ENCODE data around the gene LPAR2. TPM values are rescaled to one million over a fixed set of nuclear protein-coding genes. Genes with fewer than 3 reads are reported as not detected.

Gene LPAR2
- total and polyA plus RNA-seq, 2 experiments from 2014 or later = 39.4 to 63.1 TPM

GRCh38 chr19:19592690-19593089, 35.3 kb downstream of the LPAR2 start:
- no peaks in the 10 kb centered on the region for H3K36me3 Mint-ChIP-seq (ENCODE audit: low read depth)
- Histone ChIP-seq H2AFZ (no peak overlapping the region), H3K36me3 (ENCODE audit: insufficient read depth) (no peaks in the 10 kb centered on the region), H3K27me3 (ENCODE audit: insufficient read depth) (no peaks in the 10 kb centered on the region), H3K4me1 (ENCODE audit: insufficient read depth) (peaks cover 20% of the 10 kb centered on the region), H3K79me2 (replicated peaks; ENCODE audit: insufficient read depth) (no peaks in the 10 kb centered on the region), H3K4me2 (no peak overlapping the region), H3K4me3 (no peak overlapping the region), H3K9me2 (ENCODE audit: insufficient read depth) (no peaks in the 10 kb centered on the region), H4K20me1 (replicated peaks; ENCODE audit: insufficient read depth) (no peaks in the 10 kb centered on the region; the same call in 1 of the 2 replicates), H3F3A (replicated peaks; ENCODE audit: low read depth) (peaks cover 8% of the 10 kb centered on the region), H3K27ac (ENCODE audit: low read depth) (no peak overlapping the region)
- no peak for ATAC-seq
- peaks cover 24% of the 10 kb centered on the region for H3K4me1 Mint-ChIP-seq
- no peak overlapping the region for H3K4me3 Mint-ChIP-seq
- TF ChIP-seq ZNF331 (CRISPR knock-in tag; IDR thresholded peaks at IDR 0.05; ENCODE audit: low read depth) (no peak), REST (IDR thresholded peaks at IDR 0.05; ENCODE audit: unreplicated experiment) (no peak), JUNB (IDR thresholded peaks at IDR 0.05; ENCODE audit: unreplicated experiment) (no peak), POLR2AphosphoS5 (IDR thresholded peaks at IDR 0.05; ENCODE audit: low read depth) (no peak), EZH2phosphoT487 (IDR thresholded peaks at IDR 0.05; ENCODE audit: unreplicated experiment) (no peak), EZH2 (IDR thresholded peaks at IDR 0.05; ENCODE audit: low read depth, unreplicated experiment) (no peak), CREB1 (CRISPR knock-in tag; IDR thresholded peaks at IDR 0.05; ENCODE audit: low read depth) (no peak)
- TF ChIP-seq, protein P1, sequence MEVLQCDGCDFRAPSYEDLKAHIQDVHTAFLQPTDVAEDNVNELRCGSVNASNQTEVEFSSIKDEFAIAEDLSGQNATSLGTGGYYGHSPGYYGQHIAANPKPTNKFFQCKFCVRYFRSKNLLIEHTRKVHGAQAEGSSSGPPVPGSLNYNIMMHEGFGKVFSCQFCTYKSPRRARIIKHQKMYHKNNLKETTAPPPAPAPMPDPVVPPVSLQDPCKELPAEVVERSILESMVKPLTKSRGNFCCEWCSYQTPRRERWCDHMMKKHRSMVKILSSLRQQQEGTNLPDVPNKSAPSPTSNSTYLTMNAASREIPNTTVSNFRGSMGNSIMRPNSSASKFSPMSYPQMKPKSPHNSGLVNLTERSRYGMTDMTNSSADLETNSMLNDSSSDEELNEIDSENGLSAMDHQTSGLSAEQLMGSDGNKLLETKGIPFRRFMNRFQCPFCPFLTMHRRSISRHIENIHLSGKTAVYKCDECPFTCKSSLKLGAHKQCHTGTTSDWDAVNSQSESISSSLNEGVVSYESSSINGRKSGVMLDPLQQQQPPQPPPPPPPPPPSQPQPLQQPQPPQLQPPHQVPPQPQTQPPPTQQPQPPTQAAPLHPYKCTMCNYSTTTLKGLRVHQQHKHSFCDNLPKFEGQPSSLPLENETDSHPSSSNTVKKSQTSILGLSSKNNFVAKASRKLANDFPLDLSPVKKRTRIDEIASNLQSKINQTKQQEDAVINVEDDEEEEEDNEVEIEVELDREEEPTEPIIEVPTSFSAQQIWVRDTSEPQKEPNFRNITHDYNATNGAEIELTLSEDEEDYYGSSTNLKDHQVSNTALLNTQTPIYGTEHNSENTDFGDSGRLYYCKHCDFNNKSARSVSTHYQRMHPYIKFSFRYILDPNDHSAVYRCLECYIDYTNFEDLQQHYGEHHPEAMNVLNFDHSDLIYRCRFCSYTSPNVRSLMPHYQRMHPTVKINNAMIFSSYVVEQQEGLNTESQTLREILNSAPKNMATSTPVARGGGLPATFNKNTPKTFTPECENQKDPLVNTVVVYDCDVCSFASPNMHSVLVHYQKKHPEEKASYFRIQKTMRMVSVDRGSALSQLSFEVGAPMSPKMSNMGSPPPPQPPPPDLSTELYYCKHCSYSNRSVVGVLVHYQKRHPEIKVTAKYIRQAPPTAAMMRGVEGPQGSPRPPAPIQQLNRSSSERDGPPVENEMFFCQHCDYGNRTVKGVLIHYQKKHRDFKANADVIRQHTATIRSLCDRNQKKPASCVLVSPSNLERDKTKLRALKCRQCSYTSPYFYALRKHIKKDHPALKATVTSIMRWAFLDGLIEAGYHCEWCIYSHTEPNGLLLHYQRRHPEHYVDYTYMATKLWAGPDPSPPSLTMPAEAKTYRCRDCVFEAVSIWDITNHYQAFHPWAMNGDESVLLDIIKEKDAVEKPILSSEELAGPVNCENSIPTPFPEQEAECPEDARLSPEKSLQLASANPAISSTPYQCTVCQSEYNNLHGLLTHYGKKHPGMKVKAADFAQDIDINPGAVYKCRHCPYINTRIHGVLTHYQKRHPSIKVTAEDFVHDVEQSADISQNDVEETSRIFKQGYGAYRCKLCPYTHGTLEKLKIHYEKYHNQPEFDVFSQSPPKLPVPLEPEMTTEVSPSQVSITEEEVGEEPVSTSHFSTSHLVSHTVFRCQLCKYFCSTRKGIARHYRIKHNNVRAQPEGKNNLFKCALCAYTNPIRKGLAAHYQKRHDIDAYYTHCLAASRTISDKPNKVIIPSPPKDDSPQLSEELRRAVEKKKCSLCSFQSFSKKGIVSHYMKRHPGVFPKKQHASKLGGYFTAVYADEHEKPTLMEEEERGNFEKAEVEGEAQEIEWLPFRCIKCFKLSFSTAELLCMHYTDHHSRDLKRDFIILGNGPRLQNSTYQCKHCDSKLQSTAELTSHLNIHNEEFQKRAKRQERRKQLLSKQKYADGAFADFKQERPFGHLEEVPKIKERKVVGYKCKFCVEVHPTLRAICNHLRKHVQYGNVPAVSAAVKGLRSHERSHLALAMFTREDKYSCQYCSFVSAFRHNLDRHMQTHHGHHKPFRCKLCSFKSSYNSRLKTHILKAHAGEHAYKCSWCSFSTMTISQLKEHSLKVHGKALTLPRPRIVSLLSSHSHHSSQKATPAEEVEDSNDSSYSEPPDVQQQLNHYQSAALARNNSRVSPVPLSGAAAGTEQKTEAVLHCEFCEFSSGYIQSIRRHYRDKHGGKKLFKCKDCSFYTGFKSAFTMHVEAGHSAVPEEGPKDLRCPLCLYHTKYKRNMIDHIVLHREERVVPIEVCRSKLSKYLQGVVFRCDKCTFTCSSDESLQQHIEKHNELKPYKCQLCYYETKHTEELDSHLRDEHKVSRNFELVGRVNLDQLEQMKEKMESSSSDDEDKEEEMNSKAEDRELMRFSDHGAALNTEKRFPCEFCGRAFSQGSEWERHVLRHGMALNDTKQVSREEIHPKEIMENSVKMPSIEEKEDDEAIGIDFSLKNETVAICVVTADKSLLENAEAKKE (CRISPR knock-in tag; IDR thresholded peaks at IDR 0.05) = no peak
- peaks cover 2% of the 10 kb centered on the region for H3K27me3 Mint-ChIP-seq (ENCODE audit: insufficient read depth, low read depth, poor library complexity)
- H3K27ac Mint-ChIP-seq = peak overlapping the region; percentile 44; the same call in 1 of the 2 replicates
- no peak for DNase-seq (ENCODE audit: low spot score)
- H3K9me3 Mint-ChIP-seq = no peaks in the 10 kb centered on the region

All from GM23338 (cell line).